Stimulated activated CD8-positive, alpha-beta memory T cell treated with anti-CD3 and anti-CD28 coated beads, Interleukin-7, amount 100 ng/mL, for 1 hour (primary cell): ENCODE data around the gene PPFIA1.

Experiments used
- DNase-seq, 2 donors: peaks; one replicate each; pipeline ENCODE4 v3.0.0-alpha.2; 2020; ENCODE audit warnings: low read depth in 2 of 2

Gene PPFIA1

DNA sequence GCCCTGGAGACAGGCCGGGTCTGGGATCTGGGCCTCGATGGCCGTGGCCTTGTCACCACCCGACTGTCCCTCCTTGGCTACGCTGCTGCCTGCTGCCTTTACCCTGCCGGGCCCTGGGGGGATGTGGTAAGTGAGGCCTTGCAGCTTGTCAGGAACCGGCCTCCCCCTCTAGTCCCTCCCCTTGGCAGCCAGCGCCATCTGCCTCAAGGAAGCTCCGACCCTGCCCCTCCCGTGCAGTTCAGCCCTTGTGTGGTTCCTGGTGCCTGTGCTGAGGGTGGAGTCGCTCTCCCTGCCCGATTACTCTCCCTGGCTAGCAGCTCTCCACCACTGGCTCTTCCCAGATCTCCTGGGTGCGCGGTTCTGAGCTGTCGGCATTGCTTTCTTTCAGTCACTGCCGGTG, 161.6 kb downstream of the PPFIA1 start:
- DNase-seq: no peak

DNA sequence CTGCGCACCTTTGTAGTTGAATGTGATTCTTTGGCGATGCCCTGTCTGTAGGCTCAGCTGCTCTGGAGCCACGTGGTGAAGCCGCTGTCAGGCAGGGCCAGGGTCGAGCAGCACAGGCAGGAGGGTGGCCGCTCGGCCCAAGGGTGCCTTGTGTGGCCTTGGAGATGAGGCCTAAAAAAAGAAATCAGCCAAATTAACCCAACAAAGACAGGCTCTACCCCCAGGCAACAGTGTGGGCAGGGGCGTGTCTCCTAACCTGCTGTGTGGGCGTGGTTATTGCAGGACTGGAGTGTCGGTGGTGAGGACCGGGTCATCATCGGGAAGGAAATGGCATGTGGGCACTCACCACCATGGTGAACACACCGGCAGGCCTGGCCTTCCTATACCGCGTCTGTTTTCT, 162.1 kb downstream of the PPFIA1 start:
- DNase-seq: no peak

DNA sequence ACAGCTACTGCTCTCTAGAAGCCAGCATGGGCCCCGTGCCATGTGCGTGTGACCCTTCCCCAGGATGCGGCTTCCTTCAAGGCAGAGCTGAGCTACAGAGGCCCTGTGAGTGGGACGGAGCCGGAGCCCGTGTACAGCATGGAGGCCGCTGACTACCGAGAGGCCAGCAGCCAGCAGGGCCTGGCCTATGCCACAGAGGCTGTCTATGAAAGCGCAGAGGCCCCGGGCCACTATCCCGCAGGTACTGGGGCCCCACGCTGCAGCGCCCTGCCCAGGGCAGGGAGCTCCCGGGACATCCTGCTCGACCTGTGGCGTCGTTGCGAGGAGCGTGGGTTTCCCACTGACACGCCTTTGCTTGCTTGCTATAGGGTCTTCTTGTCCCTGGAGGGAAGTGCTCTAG, 162.5 kb downstream of the PPFIA1 start:
- no peak for DNase-seq

DNA sequence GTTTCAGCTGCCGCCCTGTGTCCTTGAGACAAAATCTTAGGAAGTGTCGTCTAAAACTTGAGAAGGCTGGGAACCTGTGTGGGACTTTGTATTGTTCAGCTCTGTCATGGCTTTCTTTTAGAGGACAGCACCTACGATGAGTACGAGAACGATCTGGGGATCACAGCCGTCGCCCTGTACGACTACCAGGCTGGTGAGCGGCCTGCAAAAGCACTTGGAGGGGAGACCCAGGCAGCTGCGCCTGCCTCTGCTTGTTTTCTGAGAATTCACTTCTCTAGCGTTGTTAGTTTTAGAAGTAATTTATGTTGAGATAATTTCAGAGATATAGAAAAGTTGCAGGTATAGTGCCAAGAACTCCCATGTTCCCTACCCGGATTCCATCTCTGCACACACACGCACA, 163.0 kb downstream of the PPFIA1 start:
- DNase-seq: no peak
